Gastrocnemius medialis (tissue), 4 donors: ENCODE data around the gene LINGO1.

Experiments
- CTCF ChIP-seq, 5 experiments: fragments of 450-650 bp in 3 of 5; fragments of 200-600 bp in 2 of 5; sonication (generic) in 2 of 5; IDR thresholded peaks in 4 of 5; conservative IDR thresholded peaks in 1 of 5; 1 replicate in 4 of 5; 2 replicates in 1 of 5; pipeline ENCODE4 v1.5.1; 2016 to 2019; ENCODE audit warnings: antibody characterized with exemption in 5 of 5, mild to moderate bottlenecking in 3 of 5, moderate library complexity in 3 of 5
- POLR2A ChIP-seq, 2 donors: fragments of 450-650 bp; IDR thresholded peaks; one replicate each; pipeline ENCODE4 v1.6.1; 2017; ENCODE audit warnings: antibody characterized with exemption in 2 of 2, mild to moderate bottlenecking in 2 of 2, moderate library complexity in 2 of 2

GRCh38 chr15:77642793-77643430 is 10.2 kb upstream of the LINGO1 start:
- TF ChIP-seq POLR2A (IDR thresholded peaks at IDR 0.05): no peak
- no peak for TF ChIP-seq CTCF (IDR thresholded peaks at IDR 0.05 in 4 of 5, conservative IDR thresholded peaks at IDR 0.05 in 1 of 5)
